Measurements from ENCODE around the gene ZYX.

ZYX gene

DNA sequence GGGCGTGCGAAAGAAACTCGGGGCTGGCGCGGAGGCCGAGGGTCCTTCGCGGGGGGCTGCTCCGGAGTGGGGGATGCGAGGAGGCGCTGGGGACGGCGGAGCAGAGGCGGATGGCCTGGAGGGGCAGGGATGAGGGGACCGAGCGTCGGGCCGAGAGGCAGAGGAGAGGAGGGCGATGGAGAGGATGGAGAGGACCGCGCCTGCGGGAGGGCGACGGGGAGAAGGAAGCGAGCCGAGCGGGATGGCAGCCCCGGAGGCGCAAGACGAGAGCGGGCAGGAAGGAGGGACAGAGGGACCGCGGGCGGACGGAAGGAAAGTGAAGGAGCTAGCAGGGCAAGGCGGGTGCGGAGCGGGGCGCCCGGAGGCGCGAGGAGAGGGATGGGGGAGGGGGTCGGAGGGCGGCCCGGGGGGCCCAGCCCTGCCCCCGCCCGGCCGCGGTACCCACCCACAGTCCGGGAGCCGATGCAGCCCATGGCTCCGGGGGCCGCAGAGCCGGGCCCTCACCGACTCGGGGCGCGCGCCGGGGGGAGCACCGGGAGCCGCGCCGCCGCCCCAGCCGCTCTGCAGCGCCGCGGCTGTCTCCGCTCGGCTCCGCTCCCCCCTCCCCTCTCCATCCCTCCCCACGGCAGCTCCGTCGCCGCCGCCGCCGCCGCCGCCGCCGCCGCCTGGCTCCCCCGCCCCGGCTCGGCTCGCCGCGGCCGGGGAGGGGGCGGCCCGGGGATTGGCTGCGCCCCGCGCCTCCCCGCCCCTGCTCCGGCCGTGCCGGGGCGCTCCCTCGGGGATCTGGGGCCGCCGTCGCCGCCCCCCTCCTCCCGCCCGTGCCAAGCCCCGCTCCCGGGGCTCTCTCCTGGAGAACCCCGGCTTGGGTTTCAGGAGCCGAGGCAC is 18.8 kb upstream of the ZYX start, which contains the start of gene FAM131B:
Gene FAM131B (minus strand): TSS at position 583 of the 885 bp plus-strand sequence. CDS start 110 bp downstream, at position 473.
- peak in 28 of 56 donors; percentile 22 to 73 (median 52) for DNase-seq

DNA sequence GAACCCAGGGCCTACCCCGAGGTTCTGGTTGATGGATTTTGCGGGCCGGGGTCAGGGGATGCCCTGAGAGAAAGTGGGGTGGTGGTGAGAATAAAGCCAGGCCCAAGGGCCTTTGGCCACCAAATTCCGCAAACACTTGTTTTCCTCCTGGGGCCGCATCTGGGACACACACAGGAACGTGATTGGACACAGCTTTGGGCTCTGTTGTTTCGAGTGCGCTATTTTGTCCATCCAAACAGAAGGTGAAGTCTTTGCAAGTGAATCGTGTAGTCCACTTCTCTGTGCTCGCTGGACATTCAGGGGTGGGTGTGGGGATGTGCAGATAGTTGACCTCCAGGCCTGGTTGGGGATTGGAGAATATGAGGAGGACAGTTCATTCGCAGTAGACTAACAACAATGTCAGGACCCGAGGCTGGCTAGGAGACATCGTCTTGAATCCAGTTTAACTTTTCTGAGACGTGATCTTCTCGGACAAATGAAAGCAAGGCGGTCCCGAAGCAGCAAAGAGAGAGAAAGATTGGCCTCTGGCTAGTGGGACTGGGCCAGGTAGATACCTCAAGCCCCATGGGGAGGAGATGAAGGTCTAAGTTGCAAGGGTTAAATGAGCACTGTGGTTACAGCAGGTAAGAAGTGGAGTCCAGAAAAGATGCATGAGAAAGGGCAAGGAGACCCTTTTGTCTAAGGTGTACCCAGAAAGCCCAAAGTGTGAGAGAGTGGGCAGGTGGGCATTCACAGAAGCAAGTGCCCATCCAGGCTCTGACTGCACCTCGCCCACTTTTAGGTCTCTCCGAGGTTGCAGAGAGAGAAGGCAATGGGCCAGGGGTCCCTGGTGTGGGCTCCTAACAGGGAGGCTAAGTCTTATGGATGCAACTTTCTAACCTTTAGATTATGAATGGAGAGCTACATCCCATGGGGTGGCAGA is 17.9 kb upstream of the ZYX start:
- DNase-seq, result peak in 1 of 56 donors; percentile 60

DNA sequence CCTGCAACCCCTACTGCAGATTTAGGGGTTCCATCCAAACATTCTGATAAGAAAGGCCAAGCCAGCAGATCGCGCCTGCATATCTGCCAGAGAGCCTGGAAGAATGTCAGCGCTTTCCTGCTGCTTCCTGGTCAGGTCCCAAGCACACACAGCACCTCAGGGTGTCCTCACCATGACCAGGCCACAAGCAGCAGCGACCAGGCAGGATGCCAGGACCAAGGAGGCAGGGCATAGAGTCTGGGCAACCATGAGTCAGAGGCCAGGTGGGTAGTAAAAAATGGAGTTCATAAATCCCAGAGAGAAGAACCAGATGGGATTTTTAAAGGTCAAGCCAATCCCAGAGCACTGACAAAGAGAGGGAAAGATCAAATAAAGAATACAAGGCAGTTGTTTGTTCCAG is 13.2 kb upstream of the ZYX start:
- DNase-seq, result no peak

DNA sequence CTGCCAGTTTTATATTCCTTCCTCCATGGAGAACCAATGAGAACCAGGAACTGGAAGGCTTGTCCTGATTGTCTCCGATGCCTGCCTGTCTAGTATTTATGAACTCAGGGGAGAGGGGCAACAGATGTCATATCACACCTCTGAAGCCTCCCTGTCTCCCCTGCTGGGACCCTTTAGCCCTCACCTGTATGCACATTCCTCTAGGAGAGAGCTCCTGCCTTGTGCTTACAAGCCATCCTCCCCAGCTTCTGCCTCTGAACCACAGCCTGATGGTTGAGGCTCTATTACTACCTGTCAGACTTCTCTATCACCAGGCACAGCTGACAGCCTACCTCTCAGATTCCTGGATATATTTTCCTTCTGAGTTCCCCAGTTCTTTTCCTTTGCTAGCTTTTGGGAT is 12.8 kb upstream of the ZYX start:
- DNase-seq, result no peak

DNA sequence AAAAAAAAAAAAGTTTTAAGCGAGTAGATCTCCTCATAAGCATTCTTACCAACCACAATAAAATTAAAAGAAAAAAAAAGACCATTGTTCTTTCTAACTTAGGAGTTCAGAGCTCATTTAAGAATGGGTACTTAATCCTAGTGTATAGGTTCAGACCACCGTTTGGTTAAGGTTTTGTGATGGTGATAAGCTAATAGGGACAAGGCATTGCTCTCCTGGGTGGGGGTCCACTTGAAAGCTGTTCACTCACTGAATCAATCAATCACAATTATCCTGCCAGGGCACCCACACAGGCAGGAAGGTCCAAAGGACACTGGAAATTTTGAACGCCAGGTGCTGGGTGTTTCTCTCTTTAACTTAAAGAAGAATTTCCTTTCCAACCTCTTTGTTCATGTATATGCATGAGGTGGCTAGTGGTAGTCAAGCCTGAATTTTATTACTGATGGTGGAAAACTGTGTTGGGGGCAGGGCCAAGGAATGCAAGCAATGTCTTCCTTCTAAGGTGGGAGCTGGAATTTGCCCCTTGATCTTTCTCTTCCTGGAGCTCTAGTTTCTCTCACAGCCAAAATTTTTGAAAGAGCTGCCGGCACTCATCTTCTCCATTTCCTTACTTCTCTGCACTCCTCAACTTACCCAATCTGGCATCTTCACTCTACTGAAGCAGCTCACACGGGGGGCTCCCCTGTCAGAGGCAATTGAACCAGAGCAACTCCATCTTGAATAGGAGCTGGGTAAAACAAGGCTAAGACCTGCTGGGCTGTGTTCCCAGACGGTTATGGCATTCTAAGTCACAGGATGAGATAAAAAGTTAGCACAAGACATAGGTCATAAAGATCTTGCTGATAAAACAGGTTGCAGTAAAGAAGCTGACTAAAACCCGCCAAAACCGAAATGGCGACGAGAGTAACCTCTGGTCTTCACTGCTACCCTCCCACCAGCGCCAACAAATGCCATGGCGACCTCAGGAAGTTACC is 11.2 kb upstream of the ZYX start:
- no peak for DNase-seq

DNA sequence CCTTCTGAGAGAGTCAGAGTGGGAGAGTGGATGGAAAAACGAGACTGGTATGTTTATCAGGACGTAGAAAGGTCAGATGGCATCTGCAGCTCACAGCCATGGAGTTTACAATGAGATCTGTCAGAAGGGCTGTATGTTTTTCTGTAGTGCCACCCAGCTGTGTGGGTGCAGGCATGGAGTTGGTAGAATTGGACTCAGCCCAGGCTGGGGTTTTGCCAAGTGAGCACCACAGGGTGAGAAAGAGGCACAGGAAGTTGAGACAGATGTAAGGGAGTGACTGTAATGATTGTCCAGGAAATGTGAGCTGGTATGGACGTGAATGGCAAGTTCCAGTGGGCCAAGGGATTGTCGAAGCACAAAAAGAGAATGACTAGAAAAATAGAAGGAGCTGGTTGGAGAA is 9.1 kb upstream of the ZYX start:
- DNase-seq, result peak in 53 of 56 donors; percentile 14 to 90 (median 68)

DNA sequence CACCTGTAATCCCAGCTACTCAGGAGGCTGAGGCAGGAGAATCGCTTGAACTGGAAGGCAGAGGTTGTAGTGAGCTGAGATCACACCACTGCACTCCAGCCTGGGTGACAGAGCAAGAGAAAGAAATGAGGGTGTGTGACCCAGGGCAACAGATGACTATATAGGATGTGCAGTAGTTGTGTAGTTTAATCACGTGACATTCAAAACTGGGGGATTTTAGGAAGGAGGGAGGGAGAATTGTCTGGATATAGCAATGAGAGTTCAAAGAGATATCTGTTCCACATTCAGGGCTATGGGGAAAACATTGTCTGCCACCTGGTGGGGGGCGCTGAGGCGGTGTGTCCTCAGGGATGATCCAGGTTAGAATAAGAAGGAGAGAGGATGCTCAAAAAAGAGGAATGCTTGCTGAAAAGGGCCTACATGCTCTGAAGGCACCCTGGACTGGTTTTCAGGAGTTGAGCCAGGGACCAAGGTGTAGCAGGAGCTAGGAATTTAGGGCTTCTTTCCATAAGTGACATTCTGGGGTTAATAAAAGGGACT is 7.8 kb upstream of the ZYX start:
- no peak for DNase-seq

DNA sequence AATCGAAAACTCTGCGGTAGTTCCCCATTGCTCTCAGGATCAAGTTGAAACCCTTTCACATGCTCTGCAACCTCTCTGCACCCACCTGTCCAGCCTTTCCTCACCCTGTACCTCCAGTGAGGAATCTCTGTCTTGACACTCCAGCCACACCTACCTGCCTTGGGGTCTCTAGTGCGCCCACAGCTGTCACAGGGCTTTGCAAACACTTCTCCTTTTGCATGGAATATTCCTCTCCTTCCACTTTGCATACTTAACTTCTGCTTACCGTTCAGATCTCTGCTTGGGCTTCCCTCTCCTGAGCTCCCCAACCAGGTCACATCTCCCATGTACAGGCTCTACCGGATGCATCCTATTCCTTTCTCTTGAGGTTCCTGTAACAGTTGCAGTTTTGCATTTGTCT is 6.6 kb upstream of the ZYX start:
- DNase-seq, result no peak

DNA sequence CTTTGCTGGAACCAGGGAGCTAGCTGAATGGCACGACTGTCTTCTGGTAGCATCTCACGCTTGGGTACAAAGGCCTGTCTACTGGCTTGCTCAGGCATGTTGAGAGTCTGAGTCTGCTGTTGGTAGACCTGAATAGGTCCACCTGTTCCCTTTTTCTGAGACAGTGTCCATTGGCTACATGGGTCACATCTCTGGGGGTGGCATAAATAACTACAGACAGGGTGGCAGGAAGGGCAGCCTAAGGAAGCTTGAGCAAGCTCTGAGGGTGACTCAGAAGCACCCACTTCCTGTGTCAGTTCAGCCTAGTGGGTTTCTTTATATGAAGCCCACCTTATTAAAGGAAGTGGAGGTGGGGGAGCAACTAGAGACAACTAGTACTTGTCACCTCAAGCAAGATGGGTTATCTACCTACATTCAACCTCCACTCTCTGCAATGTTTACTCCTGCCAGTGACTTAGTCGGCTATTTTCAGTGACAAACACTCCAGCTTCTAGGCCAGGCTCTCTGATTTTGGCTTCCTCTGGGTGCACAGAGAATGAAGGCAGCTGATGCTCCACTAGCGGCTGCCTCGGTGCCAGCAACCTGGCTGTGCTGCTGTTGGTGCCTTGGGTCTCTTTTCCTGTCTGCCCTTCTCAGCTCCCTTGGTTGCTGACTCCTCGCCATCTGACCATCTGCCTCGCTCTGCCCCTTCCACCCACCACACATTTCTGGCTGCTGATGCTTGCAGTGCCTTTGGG is 5.7 kb upstream of the ZYX start:
- DNase-seq, result no peak

DNA sequence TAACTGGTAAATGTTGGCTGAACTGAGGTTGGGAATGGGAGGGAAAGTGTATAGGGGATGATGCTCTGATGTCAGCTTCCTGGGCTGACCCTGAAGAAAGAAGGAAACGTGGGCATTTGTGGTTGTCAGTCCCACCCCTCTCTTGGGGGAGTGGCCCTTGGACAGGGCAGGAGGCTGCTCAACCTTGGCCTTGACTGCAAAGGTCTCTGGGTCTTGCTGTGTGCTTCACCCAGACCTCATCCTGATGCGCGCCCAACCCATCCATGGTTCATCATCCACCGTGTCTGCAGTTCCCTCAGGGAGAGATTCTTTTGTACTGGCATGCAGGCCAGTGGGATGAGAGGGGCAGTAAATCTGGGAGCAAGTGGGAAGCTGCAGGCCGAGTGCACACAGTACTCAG is 4.7 kb upstream of the ZYX start:
- no peak for DNase-seq

DNA sequence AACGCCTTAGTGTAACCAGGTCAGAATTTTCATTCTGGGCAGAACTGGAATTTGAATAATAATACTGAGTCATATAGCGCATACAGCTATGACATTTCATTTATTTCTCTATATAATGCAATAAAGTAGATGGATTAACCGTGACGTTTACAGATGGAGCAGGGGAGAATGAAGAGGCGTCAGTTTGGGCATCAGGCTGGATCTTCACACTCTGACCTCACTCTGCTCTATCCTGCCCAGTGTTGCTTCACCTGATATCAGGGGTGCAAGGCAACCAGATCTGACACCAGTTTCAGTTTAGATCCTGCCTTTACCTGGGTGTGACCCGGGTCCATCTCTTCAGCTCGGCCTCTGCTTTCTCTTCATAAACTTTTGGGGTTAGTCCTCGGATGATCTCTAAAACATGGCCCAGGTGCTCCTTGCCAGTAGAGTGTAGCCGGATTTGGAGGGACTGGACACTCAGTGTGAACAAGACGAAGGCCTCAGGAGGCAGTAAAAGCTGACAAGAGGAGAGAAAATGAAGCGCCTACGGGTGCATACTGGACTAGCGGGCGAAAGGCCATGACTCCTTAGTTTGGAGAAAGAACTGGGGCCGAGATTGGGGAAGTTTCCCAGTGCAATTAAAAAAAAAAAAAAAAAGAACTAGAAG is 1.4 kb upstream of the ZYX start:
- DNase-seq, result peak in 2 of 56 donors; percentile 54 to 60

DNA sequence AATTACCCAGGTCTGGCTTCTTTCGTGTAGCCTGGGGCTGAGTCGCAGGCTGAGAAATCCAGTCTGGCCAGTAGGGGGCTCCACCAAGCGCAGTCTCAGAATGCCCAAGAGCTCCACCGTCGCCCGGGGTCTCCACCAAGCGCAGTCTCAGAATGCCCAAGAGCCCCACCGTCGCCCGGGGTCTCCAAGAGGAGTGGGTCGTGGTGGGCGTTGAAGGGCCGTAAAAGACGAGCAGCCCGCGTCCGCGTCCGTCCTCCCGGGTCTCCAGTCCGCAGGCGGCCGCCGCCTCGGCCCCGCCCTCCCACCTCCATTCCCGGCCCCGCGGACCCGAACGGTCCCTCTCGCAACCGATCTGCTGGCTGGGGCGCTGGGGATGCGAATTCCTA is 892 bp upstream of the ZYX start:
- peak; percentile 34 to 91 (median 70) for DNase-seq

DNA sequence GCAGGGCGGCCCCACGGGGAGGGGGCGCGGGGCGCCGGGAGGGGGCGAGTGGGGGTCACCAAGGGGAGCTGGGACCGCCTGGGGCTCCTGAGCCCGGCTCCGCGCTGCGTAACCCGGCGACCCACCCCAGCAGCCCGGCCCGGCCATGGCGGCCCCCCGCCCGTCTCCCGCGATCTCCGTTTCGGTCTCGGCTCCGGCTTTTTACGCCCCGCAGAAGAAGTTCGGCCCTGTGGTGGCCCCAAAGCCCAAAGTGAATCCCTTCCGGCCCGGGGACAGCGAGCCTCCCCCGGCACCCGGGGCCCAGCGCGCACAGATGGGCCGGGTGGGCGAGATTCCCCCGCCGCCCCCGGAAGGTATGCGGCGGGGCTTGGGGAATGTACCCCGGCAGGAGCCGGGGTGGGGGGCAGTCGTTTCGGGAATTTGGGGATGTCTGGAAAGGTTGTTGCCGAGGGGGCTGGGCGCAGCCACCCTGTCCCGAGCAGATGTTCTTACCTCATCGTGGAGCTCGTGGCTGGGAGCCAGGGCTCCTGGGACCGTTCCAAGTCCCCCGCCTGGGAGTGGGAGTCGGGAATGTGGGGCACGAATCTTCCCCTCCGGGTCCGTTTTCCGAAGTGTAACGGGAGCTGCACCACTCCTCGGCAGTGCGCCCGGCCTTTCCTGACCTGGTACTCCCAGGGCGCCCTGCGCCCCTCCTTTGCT is 431 bp downstream of the ZYX start:
- DNase-seq, result peak in 34 of 56 donors; percentile 18 to 75 (median 42)

DNA sequence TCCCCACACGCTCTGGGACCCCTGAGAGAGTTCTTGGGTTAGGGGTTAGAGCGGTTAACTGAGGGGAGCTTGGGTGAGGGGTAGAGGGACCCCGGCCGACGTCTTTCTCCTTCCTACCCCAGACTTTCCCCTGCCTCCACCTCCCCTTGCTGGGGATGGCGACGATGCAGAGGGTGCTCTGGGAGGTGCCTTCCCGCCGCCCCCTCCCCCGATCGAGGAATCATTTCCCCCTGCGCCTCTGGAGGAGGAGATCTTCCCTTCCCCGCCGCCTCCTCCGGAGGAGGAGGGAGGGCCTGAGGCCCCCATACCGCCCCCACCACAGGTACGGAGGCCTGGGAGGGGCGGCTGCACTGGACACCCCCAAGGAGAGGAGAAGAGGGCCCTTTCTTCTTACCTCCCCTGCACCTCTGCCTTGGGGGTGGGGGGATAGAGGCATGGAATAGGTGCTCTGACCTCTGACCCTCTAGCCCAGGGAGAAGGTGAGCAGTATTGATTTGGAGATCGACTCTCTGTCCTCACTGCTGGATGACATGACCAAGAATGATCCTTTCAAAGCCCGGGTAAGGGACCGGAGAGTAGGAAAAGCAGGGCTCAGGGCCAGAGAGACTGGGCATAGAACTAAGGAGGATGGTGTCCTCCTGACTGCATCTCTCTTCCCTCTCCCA is 1.1 kb downstream of the ZYX start:
- DNase-seq, result no peak

DNA sequence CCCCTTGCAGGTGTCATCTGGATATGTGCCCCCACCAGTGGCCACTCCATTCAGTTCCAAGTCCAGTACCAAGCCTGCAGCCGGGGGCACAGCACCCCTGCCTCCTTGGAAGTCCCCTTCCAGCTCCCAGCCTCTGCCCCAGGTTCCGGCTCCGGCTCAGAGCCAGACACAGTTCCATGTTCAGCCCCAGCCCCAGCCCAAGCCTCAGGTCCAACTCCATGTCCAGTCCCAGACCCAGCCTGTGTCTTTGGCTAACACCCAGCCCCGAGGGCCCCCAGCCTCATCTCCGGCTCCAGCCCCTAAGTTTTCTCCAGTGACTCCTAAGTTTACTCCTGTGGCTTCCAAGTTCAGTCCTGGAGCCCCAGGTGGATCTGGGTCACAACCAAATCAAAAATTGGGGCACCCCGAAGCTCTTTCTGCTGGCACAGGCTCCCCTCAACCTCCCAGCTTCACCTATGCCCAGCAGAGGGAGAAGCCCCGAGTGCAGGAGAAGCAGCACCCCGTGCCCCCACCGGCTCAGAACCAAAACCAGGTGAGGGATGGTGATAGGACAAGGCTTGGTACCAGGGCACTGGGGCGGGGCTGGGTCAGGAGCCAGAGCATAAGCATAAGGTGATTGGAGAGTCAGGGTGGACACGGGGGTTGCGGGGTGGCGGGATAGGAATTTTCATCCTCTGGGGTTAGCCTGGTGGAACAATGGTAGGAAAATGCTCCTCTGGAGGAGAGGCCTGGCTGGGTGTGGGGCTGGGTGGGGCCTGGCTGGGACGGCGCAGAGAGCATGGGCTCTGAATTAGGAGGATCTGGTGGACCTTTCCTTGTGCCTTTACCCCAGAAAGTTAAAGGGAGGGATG is 1.9 kb downstream of the ZYX start:
- DNase-seq, result no peak

DNA sequence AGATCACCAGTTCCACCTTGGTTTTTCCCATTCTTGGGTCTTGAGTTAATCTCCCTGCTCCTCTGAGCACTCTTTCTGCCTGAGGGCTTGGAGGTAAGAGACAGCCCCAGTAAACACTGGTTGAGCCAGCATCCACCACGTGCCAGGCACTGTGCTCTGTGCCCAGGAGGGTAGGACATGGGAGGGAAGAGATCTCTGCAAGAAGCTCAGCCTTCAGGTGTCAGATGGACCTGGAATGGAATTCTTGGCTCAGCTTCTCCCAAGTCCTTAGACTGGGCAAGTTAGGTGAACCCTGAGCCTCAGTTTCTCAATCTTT is 2.5 kb downstream of the ZYX start:
- DNase-seq, result no peak

DNA sequence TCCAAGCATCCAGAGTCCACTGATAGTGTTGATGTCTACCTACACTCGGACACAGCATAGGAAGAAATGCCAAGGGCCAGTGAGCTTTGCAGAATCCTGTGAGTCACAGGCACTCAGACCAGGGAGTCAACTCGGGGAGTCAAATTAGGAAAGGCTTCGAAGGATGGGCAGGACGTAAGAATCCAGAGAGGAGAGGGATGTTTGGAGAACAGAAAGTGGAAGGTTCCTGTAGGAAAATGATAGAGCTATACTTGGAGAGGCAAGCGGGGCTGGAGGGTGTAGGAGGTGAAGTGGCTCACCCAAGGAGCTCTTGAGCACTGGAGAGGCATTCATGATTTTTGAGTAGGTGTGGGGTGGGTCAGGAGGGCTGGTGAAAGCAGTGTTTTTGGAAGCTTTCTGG is 3.0 kb downstream of the ZYX start:
- DNase-seq, result no peak

All from amygdala (tissue), 56 donors.